HG03196 (cell line): Measurements from ENCODE around the gene ARHGEF12.

Experiments
- ATAC-seq: cut with Tn5 transposase; IDR thresholded peaks from one replicate; pipeline ENCODE4 v1.9.1; 2021; ENCODE audit not compliant: unreplicated experiment

ARHGEF12 gene

DNA sequence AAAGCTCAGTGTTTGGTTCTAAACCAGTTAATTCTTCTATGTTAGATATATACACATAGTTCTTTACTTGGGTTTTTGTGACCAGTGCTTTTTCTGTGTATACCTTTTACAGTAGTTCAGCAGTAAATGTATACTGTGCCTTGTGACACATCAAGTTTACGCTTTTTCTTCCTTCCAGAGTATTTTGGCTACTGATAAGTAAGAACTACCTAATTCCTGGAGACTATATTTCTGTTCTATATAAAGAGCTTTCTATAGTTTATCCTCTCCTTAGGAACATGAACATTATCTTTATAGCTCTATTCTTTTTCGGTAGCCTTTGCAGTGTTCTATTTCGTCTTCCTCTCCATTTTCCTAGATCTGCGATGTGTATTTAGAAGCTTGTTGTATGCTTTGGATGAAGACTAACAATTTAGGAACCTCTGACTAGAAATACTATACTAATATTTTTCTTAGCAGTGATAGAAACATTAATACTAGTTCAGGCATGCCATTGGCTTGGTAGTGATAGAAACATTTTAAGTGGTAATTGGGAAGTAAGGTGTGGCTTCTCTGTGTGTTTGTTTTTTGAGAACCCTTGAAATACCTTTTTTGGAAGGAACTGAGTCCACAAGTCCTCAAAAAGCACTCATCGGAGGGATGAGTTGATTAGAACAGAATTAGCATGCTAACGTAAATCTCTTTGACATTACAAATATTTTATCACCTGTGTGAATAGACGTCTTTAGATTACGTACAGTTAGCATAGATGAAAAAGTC is 74.6 kb downstream of the ARHGEF12 start:
- ATAC-seq: no peak

- no peak for ATAC-seq
Observed at GRCh38 chr11:120413480-120413879, 77.3 kb downstream of the ARHGEF12 start.

DNA sequence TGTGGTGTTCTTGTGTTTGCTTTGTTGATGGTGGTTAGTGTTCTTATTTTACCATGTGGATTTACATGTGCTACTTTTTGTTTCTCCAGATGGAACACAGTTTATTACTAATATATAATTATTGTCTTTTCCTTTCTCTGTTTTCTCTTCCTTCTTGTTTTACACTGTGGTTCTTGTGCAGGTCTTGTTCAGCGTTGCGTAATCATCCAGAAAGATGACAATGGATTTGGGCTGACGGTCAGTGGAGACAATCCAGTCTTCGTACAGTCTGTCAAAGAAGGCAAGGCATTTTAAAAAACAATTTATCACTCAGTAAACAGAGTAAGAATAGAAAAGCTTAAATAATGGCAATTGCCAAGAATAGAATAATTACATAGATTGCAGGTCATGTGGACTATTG is 84.4 kb downstream of the ARHGEF12 start:
- ATAC-seq: no peak

- no peak for ATAC-seq
Observed at GRCh38 chr11:120424185-120424969, 88.2 kb downstream of the ARHGEF12 start.

GRCh38 chr11:120424970-120425332 is 88.7 kb downstream of the ARHGEF12 start:
- no peak for ATAC-seq

- ATAC-seq: no peak
Observed at GRCh38 chr11:120425527-120425926, 89.3 kb downstream of the ARHGEF12 start.

GRCh38 chr11:120430146-120430545 is 93.9 kb downstream of the ARHGEF12 start:
- ATAC-seq: no peak

DNA sequence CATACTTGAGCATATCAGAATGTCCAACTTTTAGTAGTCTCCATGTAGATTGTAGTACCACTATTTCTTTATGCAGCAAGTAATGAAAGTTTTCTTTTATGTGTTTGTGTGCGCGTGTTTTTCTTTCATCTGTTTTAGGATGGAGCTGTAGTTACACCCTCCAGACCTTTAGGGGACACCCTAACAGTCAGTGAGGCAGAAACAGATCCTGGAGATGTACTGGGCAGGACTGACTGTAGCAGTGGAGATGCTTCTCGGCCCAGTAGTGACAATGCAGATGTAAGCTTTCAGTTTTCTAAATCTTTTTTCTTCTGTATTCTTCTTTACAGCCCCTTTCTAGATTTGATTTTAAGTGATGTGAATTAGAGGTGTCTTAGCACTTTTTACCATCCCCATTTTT is 95.4 kb downstream of the ARHGEF12 start:
- ATAC-seq: no peak

- peak; percentile 80 for ATAC-seq
Observed at GRCh38 chr11:120432056-120433018, 96.1 kb downstream of the ARHGEF12 start.

- no peak for ATAC-seq
Observed at GRCh38 chr11:120441592-120441991, 105.4 kb downstream of the ARHGEF12 start.

GRCh38 chr11:120442031-120442430 is 105.8 kb downstream of the ARHGEF12 start:
- ATAC-seq: no peak

GRCh38 chr11:120446802-120447201 is 110.6 kb downstream of the ARHGEF12 start:
- no peak for ATAC-seq

DNA sequence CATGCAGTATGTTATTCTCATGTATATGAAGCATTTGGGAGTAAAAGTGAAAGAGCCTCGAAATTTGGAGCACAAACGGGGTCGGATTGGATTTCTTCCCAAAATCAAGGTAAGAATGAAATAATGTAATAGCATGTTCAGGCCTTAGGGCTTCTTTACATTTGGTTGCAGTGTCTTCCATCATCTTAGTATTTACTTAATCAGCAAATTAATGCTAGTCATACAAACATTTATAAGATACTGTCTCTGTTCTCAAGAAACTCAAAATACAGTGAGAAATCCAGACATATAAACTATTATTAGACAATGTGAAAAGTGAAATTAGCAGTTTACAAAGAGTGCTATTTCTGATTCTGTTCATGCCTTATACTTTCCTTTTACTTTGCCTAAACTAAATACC is 112.0 kb downstream of the ARHGEF12 start:
- ATAC-seq: no peak

- no peak for ATAC-seq
Observed at GRCh38 chr11:120455487-120455886, 119.3 kb downstream of the ARHGEF12 start.

DNA sequence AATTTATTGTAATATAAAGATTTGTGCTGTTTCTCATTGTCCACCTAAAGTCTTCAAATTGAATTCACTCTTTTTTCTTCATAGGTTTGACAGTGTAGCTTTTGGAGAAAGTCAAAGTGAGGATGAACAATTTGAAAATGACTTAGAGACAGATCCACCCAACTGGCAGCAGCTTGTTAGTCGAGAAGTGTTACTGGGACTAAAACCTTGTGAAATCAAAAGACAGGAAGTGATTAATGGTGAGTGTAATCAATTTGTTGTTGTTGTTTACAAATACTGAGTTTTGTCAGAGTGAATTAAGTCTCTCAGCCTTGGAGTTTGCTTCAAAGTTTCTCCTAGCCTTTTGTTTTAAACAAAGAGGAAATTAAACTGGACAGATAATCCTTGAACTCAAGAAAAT is 121.8 kb downstream of the ARHGEF12 start:
- no peak for ATAC-seq

GRCh38 chr11:120462825-120463224 is 126.6 kb downstream of the ARHGEF12 start:
- ATAC-seq: no peak

GRCh38 chr11:120465921-120466534 is 129.8 kb downstream of the ARHGEF12 start:
- no peak for ATAC-seq

DNA sequence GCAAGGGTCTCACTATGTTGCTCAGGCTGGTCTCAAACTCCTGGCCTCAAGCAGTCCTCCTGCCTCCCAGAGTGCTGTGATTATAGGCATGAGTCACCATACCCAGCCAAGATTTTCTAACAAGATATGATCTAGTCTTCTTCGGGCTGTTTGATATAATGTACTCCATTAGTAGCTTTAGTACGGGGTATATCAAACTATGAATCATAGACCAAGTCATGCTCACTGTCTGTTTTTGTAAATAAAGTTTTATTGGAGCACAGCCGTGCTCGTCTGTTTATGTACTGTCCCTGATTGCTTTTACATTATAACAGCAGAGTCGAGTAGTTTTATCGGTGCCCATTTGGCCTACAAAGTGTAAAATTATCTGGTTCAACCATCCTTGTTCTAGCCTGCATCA is 131.4 kb downstream of the ARHGEF12 start:
- ATAC-seq: no peak

- ATAC-seq: no peak
Observed at GRCh38 chr11:120471131-120471530, 134.9 kb downstream of the ARHGEF12 start.

- no peak for ATAC-seq
Observed at GRCh38 chr11:120471994-120472393, 135.8 kb downstream of the ARHGEF12 start.

DNA sequence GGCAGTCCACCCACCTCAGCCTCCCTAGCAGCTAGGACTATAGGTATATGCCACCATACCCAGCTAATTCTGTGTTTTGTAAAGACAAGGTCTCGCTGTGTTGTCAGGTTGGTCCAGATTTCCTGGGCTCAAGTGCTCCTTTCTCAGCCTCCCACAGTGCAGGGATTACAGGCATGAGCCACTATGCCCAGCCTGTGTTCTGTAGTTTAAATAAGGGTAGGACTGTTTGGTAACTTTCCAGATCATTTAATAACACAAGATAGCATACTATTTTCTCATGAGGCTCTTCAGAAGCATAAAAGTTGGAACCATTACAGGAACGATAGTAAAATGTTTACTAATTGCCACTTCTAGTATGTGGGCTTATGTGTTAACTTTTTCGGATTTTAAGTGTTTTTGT is 137.3 kb downstream of the ARHGEF12 start:
- ATAC-seq: no peak
